DMS53 treated with DMSO at 0.1 percent for 48 hours (cell line): ENCODE results near the gene ADM5.
"Not testable (repeated sequence)": the region's sequence is repeated elsewhere in the genome, so short reads cannot be mapped to it uniquely, and the experiment has no call there.

Source experiments
- DNase-seq: peaks from one replicate; lab custom pipeline; 2025; ENCODE audit not compliant: unreplicated experiment; lab: John Stamatoyannopoulos, UW

The ADM5 gene

DNA sequence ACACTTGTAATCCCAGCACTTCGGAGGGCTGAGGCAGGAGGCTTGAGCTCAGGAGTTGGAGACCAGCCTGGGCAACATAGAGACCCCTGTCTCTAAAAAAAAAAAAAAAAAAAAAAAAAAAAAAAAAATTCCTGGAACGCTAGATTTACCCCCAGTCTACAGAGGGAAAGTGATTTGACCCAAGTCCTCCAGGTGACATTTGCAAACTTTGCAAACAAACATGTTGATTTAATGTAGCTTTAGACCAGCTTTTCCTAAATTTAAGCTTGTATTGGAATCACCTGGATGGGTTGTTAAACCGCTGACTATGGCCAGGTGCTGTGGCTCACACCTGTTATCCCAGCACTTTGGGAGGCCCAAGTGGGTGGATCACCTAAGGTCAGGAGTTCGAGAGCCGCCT is 10.0 kb downstream of the ADM5 start:
- DNase-seq = no peak

DNA sequence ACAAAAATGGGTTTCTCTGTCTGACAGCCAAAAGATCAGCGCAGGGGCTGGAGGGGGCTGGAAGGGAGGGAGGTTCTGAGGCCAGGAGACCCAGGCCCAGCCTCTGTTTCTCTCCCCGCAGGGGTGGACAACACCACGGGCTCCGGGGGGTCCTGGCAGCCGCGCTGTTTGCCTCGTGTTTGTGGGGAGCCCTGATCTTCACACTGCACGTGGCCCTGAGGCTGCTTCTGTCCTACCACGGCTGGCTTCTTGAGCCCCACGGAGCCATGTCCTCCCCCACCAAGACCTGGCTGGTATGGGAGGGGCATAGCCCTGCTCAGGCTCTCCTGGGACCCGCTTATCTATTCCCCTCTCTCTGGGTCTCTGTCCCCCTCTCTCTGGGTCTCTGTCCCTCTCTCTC is 11.2 kb downstream of the ADM5 start:
- DNase-seq = no peak

DNA sequence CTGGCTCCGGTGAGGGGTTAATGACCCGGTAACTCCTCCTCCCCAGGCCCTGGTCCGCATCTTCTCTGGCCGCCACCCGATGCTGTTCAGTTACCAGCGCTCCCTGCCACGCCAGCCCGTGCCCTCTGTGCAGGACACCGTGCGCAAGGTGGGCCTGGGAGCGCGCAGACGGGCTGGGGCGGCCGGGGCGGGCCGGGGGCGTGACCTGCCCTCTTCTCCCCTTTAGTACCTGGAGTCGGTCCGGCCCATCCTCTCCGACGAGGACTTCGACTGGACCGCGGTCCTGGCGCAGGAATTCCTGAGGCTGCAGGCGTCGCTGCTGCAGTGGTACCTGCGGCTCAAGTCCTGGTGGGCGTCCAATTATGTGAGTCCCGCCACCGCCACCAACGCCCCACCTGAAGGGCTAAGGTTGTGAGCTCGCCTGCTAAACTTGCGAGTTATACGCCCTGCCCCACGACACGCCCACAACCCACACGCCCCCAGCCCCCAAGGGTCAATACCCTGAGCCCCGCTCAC is 11.9 kb downstream of the ADM5 start:
- no peak for DNase-seq

DNA sequence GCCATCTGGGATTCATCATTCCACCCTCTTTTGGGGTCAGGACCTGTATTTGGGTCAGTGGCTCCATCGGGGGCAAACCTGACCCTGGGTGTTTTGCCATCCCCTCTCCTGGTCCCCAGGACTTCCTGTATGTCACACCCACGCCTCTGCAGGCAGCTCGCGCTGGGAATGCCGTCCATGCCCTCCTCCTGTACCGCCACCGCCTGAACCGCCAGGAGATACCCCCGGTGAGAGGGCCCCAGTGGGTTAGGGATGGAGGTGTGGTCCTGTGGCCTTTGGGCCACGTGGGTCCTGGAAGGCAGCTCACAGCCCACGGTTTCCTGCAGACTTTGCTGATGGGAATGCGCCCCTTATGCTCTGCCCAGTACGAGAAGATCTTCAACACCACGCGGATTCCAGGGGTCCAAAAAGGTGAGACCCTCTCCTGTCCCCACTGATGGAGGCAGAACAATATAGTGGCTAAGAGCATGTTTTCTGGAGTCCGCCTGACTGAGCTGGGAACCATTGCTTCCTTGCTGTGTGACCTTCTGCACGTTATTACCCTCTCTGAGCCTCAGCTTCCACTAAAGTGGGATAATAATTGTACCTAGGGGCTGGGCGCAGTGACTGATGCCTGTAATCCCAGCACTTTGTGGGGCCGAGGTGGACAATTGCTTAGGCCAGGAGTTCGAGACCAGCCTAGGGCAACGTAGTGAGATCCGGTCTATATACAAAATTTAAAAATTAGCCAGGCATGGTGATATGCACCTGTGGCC is 15.7 kb downstream of the ADM5 start:
- no peak for DNase-seq

DNA sequence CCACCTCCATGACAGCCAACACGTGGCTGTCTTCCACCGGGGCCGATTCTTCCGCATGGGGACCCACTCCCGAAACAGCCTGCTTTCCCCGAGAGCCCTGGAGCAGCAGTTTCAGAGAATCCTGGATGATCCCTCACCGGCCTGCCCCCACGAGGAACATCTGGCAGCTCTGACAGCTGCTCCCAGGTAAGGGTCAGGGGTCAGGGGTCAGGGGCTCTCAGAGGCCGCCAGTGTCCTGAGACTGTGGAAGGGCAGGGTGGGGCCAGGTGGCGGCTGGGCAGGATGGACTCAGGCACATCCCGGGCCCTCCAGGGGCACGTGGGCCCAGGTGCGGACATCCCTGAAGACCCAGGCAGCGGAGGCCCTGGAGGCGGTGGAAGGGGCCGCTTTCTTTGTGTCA is 16.5 kb downstream of the ADM5 start:
- no peak for DNase-seq

DNA sequence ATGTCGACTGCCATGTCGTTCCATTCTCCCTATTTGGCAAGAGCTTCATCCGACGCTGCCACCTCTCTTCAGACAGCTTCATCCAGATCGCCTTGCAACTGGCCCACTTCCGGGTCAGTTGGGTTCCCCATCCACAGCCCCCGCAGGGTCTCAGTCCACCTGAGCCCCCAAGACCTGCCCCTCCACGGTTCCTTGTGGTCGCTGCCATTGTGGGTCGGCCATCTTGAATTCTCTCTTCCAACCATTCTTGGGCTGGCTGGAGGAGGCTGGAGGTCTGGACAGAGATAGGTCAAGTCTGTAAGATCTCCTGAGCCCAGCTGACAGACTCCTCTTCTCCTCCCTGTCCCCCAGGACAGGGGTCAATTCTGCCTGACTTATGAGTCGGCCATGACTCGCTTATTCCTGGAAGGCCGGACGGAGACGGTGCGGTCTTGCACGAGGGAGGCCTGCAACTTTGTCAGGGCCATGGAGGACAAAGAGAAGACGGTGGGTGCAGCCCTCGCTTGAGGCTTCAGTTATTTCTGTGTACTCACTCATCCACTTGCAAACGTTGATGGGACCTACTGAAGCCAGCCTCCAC is 21.1 kb downstream of the ADM5 start:
- DNase-seq = no peak

DNA sequence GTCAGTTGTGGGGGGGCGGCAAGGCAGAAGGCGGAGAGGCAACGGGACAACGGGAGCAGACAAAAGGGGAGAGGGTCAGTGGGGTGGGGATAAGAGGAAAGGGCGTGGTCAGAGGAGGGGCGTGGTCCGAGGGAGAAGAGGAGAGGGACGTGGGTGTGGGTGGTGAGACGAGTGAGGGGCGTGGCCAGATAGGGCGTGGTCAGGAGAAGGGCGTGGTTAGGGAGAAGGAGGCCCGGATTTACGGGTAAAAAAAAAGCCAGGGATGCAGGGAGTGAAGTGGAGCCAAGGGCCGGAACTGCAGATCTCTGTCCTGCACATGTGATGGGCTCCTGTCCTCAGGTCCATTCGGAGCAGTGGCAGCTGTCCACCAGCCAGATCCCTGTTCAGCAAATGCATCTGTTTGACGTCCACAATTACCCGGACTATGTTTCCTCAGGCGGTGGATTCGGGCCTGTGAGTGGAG is 23.0 kb downstream of the ADM5 start:
- DNase-seq = no peak

DNA sequence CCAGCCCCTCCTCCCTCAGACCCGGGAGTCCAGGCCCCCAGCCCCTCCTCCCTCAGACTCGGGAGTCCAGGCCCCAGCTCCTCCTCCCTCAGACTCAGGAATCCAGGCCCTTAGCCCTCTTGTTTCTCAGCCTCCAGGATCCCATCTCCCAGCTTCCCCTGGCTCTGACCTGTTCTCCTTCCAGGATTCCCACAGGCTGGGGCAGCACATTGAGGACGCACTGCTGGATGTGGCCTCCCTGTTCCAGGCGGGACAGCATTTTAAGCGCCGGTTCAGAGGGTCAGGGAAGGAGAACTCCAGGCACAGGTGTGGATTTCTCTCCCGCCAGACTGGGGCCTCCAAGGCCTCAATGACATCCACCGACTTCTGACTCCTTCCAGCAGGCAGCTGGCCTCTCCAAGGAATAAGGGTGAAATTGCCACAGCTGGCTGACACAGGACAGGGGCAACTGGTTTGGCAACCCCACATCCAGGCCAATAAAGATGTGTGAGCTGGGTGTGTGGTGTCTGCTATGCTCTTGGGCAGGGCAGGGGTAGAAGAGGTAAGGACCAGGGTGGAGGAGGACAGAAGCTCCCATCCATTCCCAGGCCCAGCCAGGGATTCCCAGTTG is 23.9 kb downstream of the ADM5 start:
- no peak for DNase-seq

DNA sequence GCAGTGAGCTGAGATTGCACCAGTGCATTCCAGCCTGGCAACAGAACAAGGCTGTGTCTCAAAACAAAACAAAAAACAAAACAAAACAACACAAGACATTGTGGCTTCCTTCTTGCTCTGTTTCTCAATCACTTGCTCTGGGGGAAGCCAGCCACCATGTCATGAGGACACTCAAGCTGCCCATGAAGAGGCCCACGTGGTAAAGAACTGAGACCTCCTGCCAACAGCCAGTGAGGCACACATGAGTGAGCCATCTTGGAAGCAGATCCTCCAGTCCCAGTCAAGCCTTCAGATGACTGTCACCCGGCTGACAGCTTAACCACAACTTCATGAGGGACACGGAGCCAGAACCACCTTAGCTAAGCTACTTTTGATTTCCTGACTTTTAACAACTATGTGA is 26.8 kb downstream of the ADM5 start:
- no peak for DNase-seq

DNA sequence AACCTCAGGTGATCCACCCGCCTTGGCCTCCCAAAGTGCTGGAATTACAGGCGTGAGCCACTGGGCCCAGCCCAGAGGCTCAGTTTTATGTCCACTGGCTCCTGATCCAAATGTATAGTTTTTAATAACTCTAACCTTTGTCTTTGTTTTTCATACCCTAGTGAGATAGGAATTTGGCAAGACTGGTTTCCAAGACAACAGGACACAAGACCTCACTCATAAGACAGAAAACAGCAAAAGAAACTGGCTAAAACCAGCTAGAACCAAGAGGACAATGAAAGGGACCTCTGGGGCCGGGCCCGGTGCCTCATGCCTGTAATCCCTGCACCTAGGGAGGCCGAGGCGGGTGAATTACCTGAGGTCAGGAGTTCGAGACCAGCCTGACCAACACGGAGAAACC is 29.1 kb downstream of the ADM5 start:
- DNase-seq = no peak

DNA sequence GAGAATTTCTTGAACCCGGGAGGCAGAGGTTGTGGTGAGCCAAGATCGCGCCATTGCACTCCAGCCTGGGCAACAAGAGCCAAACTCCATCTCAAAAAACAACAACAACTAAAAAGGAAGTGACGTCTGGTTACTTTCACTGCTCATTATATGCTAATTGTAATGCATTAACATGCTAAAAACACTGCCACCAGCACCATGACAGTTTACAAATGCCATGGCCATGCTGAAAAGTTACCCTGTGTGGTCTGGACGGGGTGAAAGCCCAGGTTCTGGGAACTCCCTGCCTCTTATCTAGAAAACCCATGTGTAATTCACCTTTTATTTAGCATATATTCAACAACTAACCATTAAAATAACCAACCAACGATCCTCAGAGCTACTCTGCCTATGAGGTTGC is 29.6 kb downstream of the ADM5 start:
- DNase-seq = no peak

DNA sequence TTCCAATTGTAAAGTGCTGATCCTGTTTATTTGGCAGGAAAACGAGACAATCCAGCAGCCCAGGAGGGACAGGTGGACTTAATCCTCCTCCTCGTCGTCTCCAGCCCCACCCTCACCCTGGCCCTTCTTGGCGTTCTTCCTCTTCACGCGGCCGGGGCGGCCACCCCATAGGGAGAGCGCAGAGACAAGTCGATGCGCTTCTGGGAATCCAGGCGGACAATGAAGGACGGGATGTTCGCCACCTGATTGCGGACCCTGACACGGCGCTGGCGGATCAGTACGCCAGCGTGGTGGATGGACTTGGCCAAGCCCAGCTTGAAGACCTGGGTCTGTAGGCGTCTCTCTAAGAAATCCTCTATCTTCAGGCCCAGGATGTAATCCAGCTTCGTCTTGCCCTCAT is 30.0 kb downstream of the ADM5 start:
- not testable (repeated sequence) for DNase-seq

DNA sequence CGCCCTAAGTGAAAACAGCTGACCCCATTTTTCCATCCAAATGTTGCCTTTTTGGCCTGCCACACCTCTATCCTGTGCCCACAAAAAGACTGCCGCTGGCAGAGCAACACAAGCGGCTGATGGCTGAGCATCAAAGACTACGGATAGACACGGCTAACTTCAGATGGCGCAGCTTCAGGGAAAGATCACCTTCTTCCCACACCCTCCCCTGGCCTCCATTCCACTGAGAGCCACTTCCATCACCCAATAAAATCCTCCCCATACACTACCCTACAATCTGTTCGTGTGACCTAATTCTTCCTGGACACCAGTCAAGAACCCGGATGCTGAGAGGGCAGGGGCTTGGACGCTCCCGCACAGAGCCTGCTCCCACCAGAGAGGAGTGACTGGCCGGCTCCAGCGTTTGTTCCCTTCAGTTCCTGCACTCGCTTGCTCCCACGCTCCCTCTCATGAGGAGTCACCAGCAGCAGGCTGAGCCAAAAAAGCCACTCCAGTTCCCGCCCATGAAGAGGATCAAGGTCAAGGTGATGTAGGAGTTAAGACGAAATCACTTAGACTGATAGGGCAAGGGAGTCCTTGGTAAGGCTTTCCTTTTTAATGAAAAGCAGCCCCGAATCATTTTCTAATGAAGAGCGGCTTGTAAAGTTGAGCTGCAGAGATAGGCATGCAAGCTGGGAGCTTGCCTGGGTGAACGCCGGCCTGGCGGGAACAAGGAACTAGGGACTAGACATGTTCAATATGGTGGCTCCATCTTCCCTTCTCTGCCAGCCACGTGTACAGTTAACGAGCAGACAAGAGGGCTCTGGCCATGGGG is 38.0 kb downstream of the ADM5 start:
- no peak for DNase-seq

DNA sequence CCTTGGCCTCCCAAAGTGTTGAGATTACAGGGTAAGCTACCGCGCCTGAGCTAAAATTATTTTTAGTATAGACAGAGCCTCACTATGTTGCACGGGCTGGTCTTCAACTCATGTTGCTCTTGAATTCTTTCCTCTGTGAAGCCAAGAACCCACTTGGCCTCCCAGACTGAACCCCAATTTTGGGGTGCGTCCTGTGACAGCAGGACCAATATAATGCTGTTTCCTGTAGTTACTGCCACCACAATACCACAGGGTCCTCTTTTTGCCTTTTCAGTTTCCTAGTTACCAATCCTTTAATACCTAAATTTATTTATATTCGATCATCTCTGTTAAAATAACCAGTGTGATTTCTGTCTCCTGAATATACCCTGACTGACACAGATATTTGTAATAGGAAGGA is 40.8 kb downstream of the ADM5 start:
- DNase-seq = no peak

DNA sequence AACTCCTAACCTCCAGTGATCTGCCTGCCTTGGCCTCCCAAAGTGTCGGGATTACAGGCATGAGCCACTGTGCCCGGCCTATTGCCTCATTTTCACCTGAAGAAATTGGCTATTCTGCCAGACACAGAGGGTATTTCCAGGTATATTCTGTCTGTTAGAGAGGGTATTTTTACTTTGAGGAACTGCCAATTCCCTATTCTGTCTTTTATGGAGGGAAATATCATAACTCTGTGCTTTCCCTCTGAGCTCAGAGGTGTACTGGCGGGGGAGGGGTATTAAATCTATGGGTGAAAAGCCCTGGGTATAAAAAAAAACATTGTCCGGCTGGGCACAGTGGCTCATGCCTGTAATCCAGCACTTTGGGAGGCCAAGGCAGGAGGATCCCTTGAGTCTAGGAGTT is 48.9 kb downstream of the ADM5 start:
- DNase-seq = no peak

DNA sequence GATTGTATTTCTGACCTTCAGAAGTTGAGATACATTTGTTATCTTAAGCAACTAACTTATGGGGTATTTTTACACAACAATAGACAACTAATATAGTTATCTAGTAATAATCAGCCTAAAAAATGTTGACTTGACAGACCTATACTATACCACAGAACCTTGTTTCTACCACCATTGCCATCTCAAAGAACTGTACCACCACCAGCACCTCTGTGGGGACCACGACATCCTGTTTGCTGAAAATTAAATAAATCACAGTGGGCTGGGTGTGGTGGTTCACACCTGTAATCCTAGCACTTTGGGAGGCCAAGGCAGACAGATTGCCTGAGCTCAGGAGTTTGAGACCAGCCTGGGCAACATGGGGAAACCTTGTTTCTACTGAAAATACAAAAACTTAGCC is 49.7 kb downstream of the ADM5 start:
- DNase-seq = no peak

DNA sequence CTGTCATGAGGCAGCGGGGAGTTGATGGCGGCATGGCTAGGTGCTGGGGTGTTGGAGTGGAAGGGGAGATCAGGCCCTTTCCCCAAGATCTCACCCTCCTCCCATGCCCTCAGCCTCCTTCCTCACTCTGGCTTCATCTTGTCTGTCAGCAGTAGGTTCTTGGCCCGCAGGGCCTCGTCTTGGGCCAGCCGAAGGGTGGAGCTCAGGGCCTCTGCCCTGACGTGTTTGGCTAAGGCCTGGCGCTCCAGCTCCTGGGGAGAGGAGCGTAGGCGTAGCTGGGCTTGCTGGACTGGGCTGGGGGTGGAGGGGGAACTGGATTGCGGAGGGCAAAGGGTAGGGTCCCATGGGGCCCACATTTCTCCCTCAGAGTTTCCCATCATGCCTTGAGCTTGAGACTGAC is 50.5 kb downstream of the ADM5 start:
- DNase-seq = no peak
